Right lobe of liver (tissue), 4 donors: ENCODE results near the gene RPL18.

Source experiments
- CTCF ChIP-seq, 4 donors: fragments of 200-600 bp in 3 of 4; fragments of 450-650 bp in 1 of 4; IDR thresholded peaks; one replicate each; pipeline versions ENCODE4 v1.5.1 to v1.8.0; 2016 to 2022; ENCODE audit warnings: antibody characterized with exemption in 4 of 4, mild to moderate bottlenecking in 2 of 4
- POLR2A ChIP-seq: fragments of 450-650 bp; IDR thresholded peaks from one replicate; pipeline ENCODE4 v1.6.1; 2017; ENCODE audit warnings: antibody characterized with exemption, mild to moderate bottlenecking
- donor health status: DM: no; HTN: no; CAD: no.
- donor health status: DM: no; HTN: no; CAD: no.
- donor health status: DM: no; HTN: yes; CAD: no.

GRCh38 chr19:48654299-48655059, 35.5 kb upstream of the RPL18 start:
- TF ChIP-seq CTCF (IDR thresholded peaks at IDR 0.05): no peak
- TF ChIP-seq POLR2A: no peak
